Naive thymus-derived CD4-positive, alpha-beta T cell (primary cell): ENCODE data around the gene TUBGCP2. TPM values are rescaled to one million over a fixed set of nuclear protein-coding genes. Genes with fewer than 3 reads are reported as not detected.

Experiments used
- ATAC-seq: fragments of 150-1000 bp; cut with Tn5 transposase; 2 replicates; pipeline ENCODE4 v1.10.0; 2021; ENCODE audit warnings: mild to moderate bottlenecking, moderate library complexity
- CTCF ChIA-PET: fragments of 350-600 bp; sonication (Branson Sonifier 250); formaldehyde crosslinking; loops from one replicate; lab custom pipeline; 2021; ENCODE audit warnings: antibody characterized with exemption; lab: Charles Lee
- POLR2A ChIA-PET: fragments of 350-600 bp; sonication (Branson Sonifier 250); formaldehyde crosslinking; loops from one replicate; lab custom pipeline; 2021; ENCODE audit warnings: antibody characterized with exemption, inconsistent platforms; lab: Charles Lee
- DNase-seq, 9 donors: peaks; one replicate each; pipeline versions ENCODE4 v3.0.0 to v3.0.0-alpha.2; 2020 to 2022; ENCODE audit warnings: mixed read lengths in 1 of 9
- H3K27ac ChIP-seq: one replicate; pipeline ENCODE4 v1.7.0; 2013; ENCODE audit warnings: mild to moderate bottlenecking, low read depth, low read length, moderate library complexity
- H3K27me3 ChIP-seq, 2 donors: one replicate each; pipeline ENCODE4 v1.7.0; 2013; ENCODE audit warnings: low read length in 2 of 2, mild to moderate bottlenecking in 2 of 2, moderate library complexity in 2 of 2; ENCODE audit not compliant: control insufficient read depth in 2 of 2, insufficient read depth in 2 of 2
- H3K36me3 ChIP-seq, 3 experiments: 1 replicate in 2 of 3; 2 replicates in 1 of 3; pipeline ENCODE4 v1.7.0; 2013; ENCODE audit warnings: low read length in 3 of 3, mild to moderate bottlenecking in 3 of 3, moderate library complexity in 1 of 3; ENCODE audit not compliant: insufficient read depth in 3 of 3, control insufficient read depth in 2 of 3
- H3K4me1 ChIP-seq, 2 donors: one replicate each; pipeline ENCODE4 v1.7.0; 2013; ENCODE audit warnings: low read length in 2 of 2, mild to moderate bottlenecking in 2 of 2, moderate library complexity in 1 of 2; ENCODE audit not compliant: control insufficient read depth in 2 of 2, insufficient read depth in 2 of 2
- H3K4me3 ChIP-seq: 2 replicates; pipeline ENCODE4 v1.7.0; 2013; ENCODE audit warnings: mild to moderate bottlenecking, low read length
- H3K9me3 ChIP-seq, 3 experiments: 1 replicate in 2 of 3; 2 replicates in 1 of 3; pipeline ENCODE4 v1.7.0; 2013; ENCODE audit warnings: low read length in 3 of 3; ENCODE audit not compliant: control insufficient read depth in 2 of 3
- H3K27ac Mint-ChIP-seq, 9 donors: one replicate each; pipeline ENCODE4 v1.8.0; 2020 to 2022; ENCODE audit warnings: mixed read lengths in 9 of 9, mild to moderate bottlenecking in 8 of 9, moderate library complexity in 5 of 9, inconsistent platforms in 2 of 9
- H3K27me3 Mint-ChIP-seq, 5 donors: one replicate each; pipeline ENCODE4 v1.8.0; 2021 to 2022; ENCODE audit warnings: mixed read lengths in 5 of 5, mild to moderate bottlenecking in 1 of 5
- H3K36me3 Mint-ChIP-seq, 5 donors: one replicate each; pipeline ENCODE4 v1.8.0; 2020 to 2022; ENCODE audit warnings: mixed read lengths in 5 of 5, mild to moderate bottlenecking in 3 of 5, inconsistent platforms in 1 of 5
- H3K4me1 Mint-ChIP-seq, 7 donors: one replicate each; pipeline ENCODE4 v1.8.0; 2020 to 2022; ENCODE audit warnings: mixed read lengths in 7 of 7, mild to moderate bottlenecking in 3 of 7, inconsistent platforms in 1 of 7
- H3K4me3 Mint-ChIP-seq, 10 donors: one replicate each; pipeline ENCODE4 v1.8.0; 2020 to 2022; ENCODE audit warnings: mild to moderate bottlenecking in 10 of 10, mixed read lengths in 10 of 10, moderate library complexity in 6 of 10, inconsistent platforms in 2 of 10
- H3K9me3 Mint-ChIP-seq, 11 donors: one replicate each; pipeline ENCODE4 v1.8.0; 2020 to 2022; ENCODE audit warnings: mixed read lengths in 11 of 11, mild to moderate bottlenecking in 4 of 11, inconsistent platforms in 1 of 11, moderate library complexity in 1 of 11
- intact Hi-C, 2 donors: fragments of 100-400 bp; cut with micrococcal nuclease; formaldehyde crosslinking; loops; one replicate each; pipeline ENCODE4 v1.15.1; 2023
- polyA plus RNA-seq, 2 donors: library from polyadenylated mRNA; unstranded; fragments of 300-500 nt; fragmentation: Illumina TruSeq; gene quantifications; one replicate each; pipeline ENCODE4 v1.2.3, GENCODE V29; 2021
- total RNA-seq, 6 experiments: library from RNA in 5 of 6; stranded (reverse) in 5 of 6; gene quantifications; 1 replicate in 5 of 6; 2 replicates in 1 of 6; pipeline ENCODE4 v1.2.3 and lab custom pipeline; 2021 to 2026

The TUBGCP2 gene
- total and polyA plus RNA-seq, 7 experiments from 2014 or later = 29.6 to 97.0 (median 67.7) TPM

GRCh38 chr10:133276100-133276434 is 32.6 kb downstream of the TUBGCP2 start:
- Histone ChIP-seq H3K27me3 (no peaks in the 10 kb centered on the region), H3K4me3 (peak overlapping the region; percentile 80), H3K36me3 (peaks cover 0 to 41% (median 0%) of the 10 kb centered on the region in 3 experiments), H3K9me3 (no peaks in the 10 kb centered on the region), H3K4me1 (peaks cover 22 to 34% of the 10 kb centered on the region in 2 donors), H3K27ac (peak overlapping the region; percentile 80)
- Mint-ChIP-seq H3K27ac (peak overlapping the region; percentile 83 to 96 (median 91)), H3K4me1 (peaks cover 11 to 36% (median 21%) of the 10 kb centered on the region in 7 donors), H3K36me3 (peaks cover 0 to 5% (median 0%) of the 10 kb centered on the region in 5 donors), H3K9me3 (no peaks in the 10 kb centered on the region), H3K4me3 (peak overlapping the region; percentile 84 to 92 (median 88)), H3K27me3 (no peaks in the 10 kb centered on the region)
- intact Hi-C loops = loop anchor here in 1 of 2 donors (1.0 to 5.0 kb wide), 2 partner anchors 31 to 1119 kb away; no protein-coding TSS in a partner anchor
- DNase-seq = peak in 1 of 9 donors; percentile 31
- CTCF ChIA-PET = interaction anchor here (1.5 to 2.6 kb wide), 2 partner anchors 18 to 32 kb away, joined by 5 to 34 read pairs; no protein-coding TSS in a partner anchor
- POLR2A ChIA-PET = interaction anchor here (2.3 to 4.5 kb wide), 2 partner anchors 14 to 18 kb away, joined by 8 to 37 read pairs; no protein-coding TSS in a partner anchor
- no peak for ATAC-seq

- DNase-seq (peak in 6 of 9 donors; percentile 21 to 60 (median 40)), ATAC-seq (peak; percentile 21)
- POLR2A ChIA-PET = interaction anchor here (0.8 to 4.5 kb wide), 3 partner anchors 14 to 24 kb away, joined by 3 to 37 read pairs (median 8); no protein-coding TSS in a partner anchor
- no peaks in the 10 kb centered on the region for H3K9me3 Mint-ChIP-seq
- H3K27me3 Mint-ChIP-seq = no peaks in the 10 kb centered on the region
- Histone ChIP-seq H3K9me3 (no peaks in the 10 kb centered on the region), H3K27me3 (no peaks in the 10 kb centered on the region), H3K27ac (peak overlapping the region; percentile 80), H3K4me1 (peaks cover 22 to 34% of the 10 kb centered on the region in 2 donors), H3K4me3 (peak overlapping the region; percentile 80), H3K36me3 (peaks cover 0 to 42% (median 0%) of the 10 kb centered on the region in 3 experiments)
- peak overlapping the region; percentile 84 to 92 (median 88) for H3K4me3 Mint-ChIP-seq
- intact Hi-C loops = loop anchor here (1.0 to 5.0 kb wide), 6 partner anchors 11 to 1118 kb away; no protein-coding TSS in a partner anchor
- peaks cover 0 to 5% (median 0%) of the 10 kb centered on the region in 5 donors for H3K36me3 Mint-ChIP-seq
- CTCF ChIA-PET = interaction anchor here (1.2 to 2.6 kb wide), 3 partner anchors 12 to 32 kb away, joined by 5 to 34 read pairs (median 5); no protein-coding TSS in a partner anchor
- H3K27ac Mint-ChIP-seq = peak overlapping the region; percentile 83 to 96 (median 91)
- H3K4me1 Mint-ChIP-seq = peaks cover 11 to 36% (median 21%) of the 10 kb centered on the region in 7 donors
Measured at GRCh38 chr10:133275684-133276092, 33.0 kb downstream of the TUBGCP2 start.

- H3K27me3 ChIP-seq = no peaks in the 10 kb centered on the region
- ATAC-seq (peak; percentile 67), DNase-seq (peak; percentile 55 to 91 (median 73))
- peaks cover 11 to 36% (median 21%) of the 10 kb centered on the region in 7 donors for H3K4me1 Mint-ChIP-seq
- H3K27ac Mint-ChIP-seq = peak overlapping the region; percentile 83 to 96 (median 91)
- peaks cover 0 to 5% (median 0%) of the 10 kb centered on the region in 5 donors for H3K36me3 Mint-ChIP-seq
- H3K27ac ChIP-seq = peak overlapping the region; percentile 80
- H3K9me3 Mint-ChIP-seq = no peaks in the 10 kb centered on the region
- intact Hi-C loops = loop anchor here (1.0 to 5.0 kb wide), 6 partner anchors 11 to 1118 kb away; no protein-coding TSS in a partner anchor
- ChIA-PET POLR2A (interaction anchor here (0.8 to 4.5 kb wide), 3 partner anchors 13 to 24 kb away, joined by 3 to 37 read pairs (median 8); no protein-coding TSS in a partner anchor), CTCF (interaction anchor here (1.1 to 2.6 kb wide), 4 partner anchors 11 to 132 kb away, joined by 3 to 34 read pairs (median 5); no protein-coding TSS in a partner anchor)
- H3K36me3 ChIP-seq = peaks cover 0 to 43% (median 0%) of the 10 kb centered on the region in 3 experiments
- H3K4me1 ChIP-seq = peaks cover 22 to 34% of the 10 kb centered on the region in 2 donors
- H3K27me3 Mint-ChIP-seq = no peaks in the 10 kb centered on the region
- H3K9me3 ChIP-seq = no peaks in the 10 kb centered on the region
- H3K4me3 Mint-ChIP-seq = peak overlapping the region; percentile 84 to 92 (median 88)
- H3K4me3 ChIP-seq = peak overlapping the region; percentile 80
Measured at GRCh38 chr10:133274751-133275683, 33.7 kb downstream of the TUBGCP2 start.

GRCh38 chr10:133273534-133274143 is 35.0 kb downstream of the TUBGCP2 start:
- Mint-ChIP-seq H3K4me3 (peak overlapping the region in 1 of 10 donors; percentile 52), H3K9me3 (no peaks in the 10 kb centered on the region), H3K27me3 (no peaks in the 10 kb centered on the region), H3K27ac (peak overlapping the region in 1 of 9 donors; percentile 52), H3K36me3 (peaks cover 0 to 5% (median 0%) of the 10 kb centered on the region in 5 donors), H3K4me1 (peaks cover 8 to 26% (median 17%) of the 10 kb centered on the region in 7 donors)
- peaks cover 16 to 22% of the 10 kb centered on the region in 2 donors for H3K4me1 ChIP-seq
- POLR2A ChIA-PET = interaction anchor here (4.5 kb wide), 1 partner anchor 12 kb away, joined by 37 read pairs; no protein-coding TSS in a partner anchor
- ATAC-seq (no peak), DNase-seq (no peak)
- no peaks in the 10 kb centered on the region for H3K27me3 ChIP-seq
- no peak overlapping the region for H3K4me3 ChIP-seq
- intact Hi-C loops = no loop called here
- H3K9me3 ChIP-seq = no peaks in the 10 kb centered on the region
- peaks cover 0 to 50% (median 0%) of the 10 kb centered on the region in 3 experiments for H3K36me3 ChIP-seq
- CTCF ChIA-PET = interaction anchor here (1.5 kb wide), 1 partner anchor 12 kb away, joined by 4 read pairs; no protein-coding TSS in a partner anchor
- peak overlapping the region; percentile 52 for H3K27ac ChIP-seq

GRCh38 chr10:133272964-133273420 is 35.7 kb downstream of the TUBGCP2 start:
- Mint-ChIP-seq H3K4me1 (peaks cover 2 to 20% (median 11%) of the 10 kb centered on the region in 7 donors), H3K4me3 (peak overlapping the region in 1 of 10 donors; percentile 52), H3K27ac (peak overlapping the region in 1 of 9 donors; percentile 52), H3K9me3 (no peaks in the 10 kb centered on the region), H3K27me3 (no peaks in the 10 kb centered on the region), H3K36me3 (peaks cover 0 to 3% (median 0%) of the 10 kb centered on the region in 5 donors)
- no peaks in the 10 kb centered on the region for H3K9me3 ChIP-seq
- intact Hi-C loops = no loop called here
- ChIA-PET POLR2A (interaction anchor here (4.5 kb wide), 1 partner anchor 11 kb away, joined by 37 read pairs; no protein-coding TSS in a partner anchor), CTCF (interaction anchor here (1.5 kb wide), 1 partner anchor 11 kb away, joined by 4 read pairs; no protein-coding TSS in a partner anchor)
- no peak overlapping the region for H3K4me3 ChIP-seq
- no peaks in the 10 kb centered on the region for H3K27me3 ChIP-seq
- no peak for DNase-seq
- peaks cover 9 to 16% of the 10 kb centered on the region in 2 donors for H3K4me1 ChIP-seq
- no peak for ATAC-seq
- H3K27ac ChIP-seq = no peak overlapping the region
- peaks cover 0 to 56% (median 0%) of the 10 kb centered on the region in 3 experiments for H3K36me3 ChIP-seq
